Gastrocnemius medialis (tissue), 4 donors: Measurements from ENCODE around the gene CYGB. TPM values are rescaled to one million over a fixed set of nuclear protein-coding genes. Genes with fewer than 3 reads are reported as not detected.
A peak's percentile ranks its signal among the peaks of the same experiment; 100 is the strongest.

Experiments
- ATAC-seq, 2 donors: fragments of 150-250 bp; one replicate each; pipeline ENCODE4 v1.9.1; 2016
- DNase-seq, 2 donors: peaks; one replicate each; pipeline ENCODE4 v3.0.0-alpha.2; 2019
- H3K27ac ChIP-seq, 4 donors: fragments of 200-600 bp; sonication (generic); 1 replicate in 1 of 4; 2 replicates in 3 of 4; pipeline ENCODE4 v1.5.1; 2016 to 2018; ENCODE audit warnings: mild to moderate bottlenecking in 2 of 4, moderate library complexity in 1 of 4
- H3K27me3 ChIP-seq, 3 donors: fragments of 200-600 bp; sonication (generic) in 2 of 3; 1 replicate in 1 of 3; 2 replicates in 2 of 3; pipeline versions ENCODE4 v1.5.1 to v1.6.0; 2016 to 2019; ENCODE audit warnings: mild to moderate bottlenecking in 1 of 3, moderate library complexity in 1 of 3
- H3K36me3 ChIP-seq, 2 donors: fragments of 200-600 bp; sonication (generic) in 1 of 2; one replicate each; pipeline ENCODE4 v1.5.1; 2017 to 2018
- H3K4me1 ChIP-seq, 2 donors: fragments of 200-600 bp; sonication (generic) in 1 of 2; one replicate each; pipeline ENCODE4 v1.5.1; 2016 to 2017; ENCODE audit warnings: mild to moderate bottlenecking in 2 of 2
- H3K4me3 ChIP-seq, 4 donors: fragments of 200-600 bp; sonication (generic) in 3 of 4; 1 replicate in 1 of 4; 2 replicates in 3 of 4; pipeline ENCODE4 v1.5.1; 2016 to 2019; ENCODE audit warnings: mild to moderate bottlenecking in 2 of 4
- H3K9me3 ChIP-seq, 3 donors: fragments of 200-600 bp; sonication (generic) in 2 of 3; 1 replicate in 1 of 3; 2 replicates in 2 of 3; pipeline ENCODE4 v1.5.1; 2016 to 2019
- POLR2A ChIP-seq, 2 donors: fragments of 450-650 bp; IDR thresholded peaks; one replicate each; pipeline ENCODE4 v1.6.1; 2017; ENCODE audit warnings: antibody characterized with exemption in 2 of 2, mild to moderate bottlenecking in 2 of 2, moderate library complexity in 2 of 2
- in situ Hi-C, 4 donors: fragments of 200-750 bp; cut with MboI; loops; one replicate each; pipeline versions ENCODE4 v1.15.0 to v1.8.0; 2017; ENCODE audit warnings: low sequenced_read_pairs in 4 of 4
- intact Hi-C: fragments of 100-400 bp; cut with DNase I; formaldehyde crosslinking; loops from one replicate; pipeline ENCODE4 v1.15.1; 2023; ENCODE audit warnings: low total_unique reads
- total RNA-seq, 4 donors: library from RNA; depleted of rRNA; stranded (reverse); fragments of >200 nt; gene quantifications; one replicate each; pipeline versions ENCODE4 v1.1.0 to v1.2.3, GENCODE V29; 2016
- TF ChIP-seq, protein P1 (sequence below), 5 experiments: fragments of 450-650 bp in 3 of 5; fragments of 200-600 bp in 2 of 5; sonication (generic) in 2 of 5; IDR thresholded peaks in 4 of 5; conservative IDR thresholded peaks in 1 of 5; 1 replicate in 4 of 5; 2 replicates in 1 of 5; pipeline ENCODE4 v1.5.1; 2016 to 2019; ENCODE audit warnings: antibody characterized with exemption in 5 of 5, mild to moderate bottlenecking in 3 of 5, moderate library complexity in 3 of 5

Gene CYGB
- total RNA-seq, 4 donors from 2014 or later: 8.1 to 19.7 (median 10.6) TPM

DNA sequence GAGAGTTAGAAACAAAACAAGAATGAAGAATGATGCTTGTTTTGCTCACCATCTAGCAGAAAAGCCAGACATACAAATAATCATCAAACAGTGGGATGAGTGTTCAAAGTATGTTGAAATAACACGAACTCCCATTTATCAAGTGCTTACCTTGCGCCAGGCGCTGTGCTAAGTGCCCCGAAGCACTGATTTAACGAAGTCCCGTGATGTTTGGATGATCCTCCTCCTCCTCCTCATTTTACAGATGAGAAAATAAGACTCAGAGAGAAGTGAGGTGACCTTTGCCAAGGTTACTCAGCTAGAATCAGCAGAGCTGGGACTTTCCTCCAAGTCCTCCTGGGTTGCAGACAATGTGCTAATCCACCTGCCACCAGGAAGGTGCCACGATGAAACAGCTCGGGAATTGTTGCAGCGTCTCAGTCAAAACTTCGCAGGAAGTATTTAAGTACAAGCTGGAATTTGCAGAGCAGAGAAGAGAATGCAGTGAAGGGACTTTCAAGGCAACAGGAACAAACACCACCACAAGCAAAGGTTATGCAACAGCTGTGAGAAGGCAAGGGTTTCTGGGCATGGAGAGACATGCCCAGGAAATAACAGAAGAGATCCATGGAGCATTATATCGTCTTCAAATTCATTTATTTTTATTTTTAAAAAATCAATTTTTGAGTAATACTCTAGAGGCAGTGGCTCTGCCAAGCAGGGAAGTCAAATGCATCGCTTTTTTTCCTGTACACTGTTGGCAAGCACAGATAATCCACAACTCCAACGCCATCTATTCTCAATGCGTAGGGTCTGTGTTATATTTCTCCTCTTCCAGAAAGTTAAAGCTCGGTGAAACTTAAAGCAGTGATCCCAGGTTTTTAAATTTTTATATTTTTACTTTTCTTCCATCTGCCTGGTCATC lies 13.5 kb upstream of the CYGB start:
- no peaks in the 10 kb centered on the region for H3K9me3 ChIP-seq
- H3K27ac ChIP-seq: peak overlapping the region in 2 of 4 donors; percentile 14 to 16
- no peaks in the 10 kb centered on the region for H3K36me3 ChIP-seq
- peaks cover 40 to 47% of the 10 kb centered on the region in 2 donors for H3K4me1 ChIP-seq
- DNase-seq: no peak
- H3K27me3 ChIP-seq: no peaks in the 10 kb centered on the region
- intact Hi-C loops: no loop called here
- in situ Hi-C loops: loop anchor here in 1 of 4 donors (25.0 kb wide), 1 partner anchor 161 kb away; the partner anchor contains the start of gene MXRA7
- TF ChIP-seq, protein P1, sequence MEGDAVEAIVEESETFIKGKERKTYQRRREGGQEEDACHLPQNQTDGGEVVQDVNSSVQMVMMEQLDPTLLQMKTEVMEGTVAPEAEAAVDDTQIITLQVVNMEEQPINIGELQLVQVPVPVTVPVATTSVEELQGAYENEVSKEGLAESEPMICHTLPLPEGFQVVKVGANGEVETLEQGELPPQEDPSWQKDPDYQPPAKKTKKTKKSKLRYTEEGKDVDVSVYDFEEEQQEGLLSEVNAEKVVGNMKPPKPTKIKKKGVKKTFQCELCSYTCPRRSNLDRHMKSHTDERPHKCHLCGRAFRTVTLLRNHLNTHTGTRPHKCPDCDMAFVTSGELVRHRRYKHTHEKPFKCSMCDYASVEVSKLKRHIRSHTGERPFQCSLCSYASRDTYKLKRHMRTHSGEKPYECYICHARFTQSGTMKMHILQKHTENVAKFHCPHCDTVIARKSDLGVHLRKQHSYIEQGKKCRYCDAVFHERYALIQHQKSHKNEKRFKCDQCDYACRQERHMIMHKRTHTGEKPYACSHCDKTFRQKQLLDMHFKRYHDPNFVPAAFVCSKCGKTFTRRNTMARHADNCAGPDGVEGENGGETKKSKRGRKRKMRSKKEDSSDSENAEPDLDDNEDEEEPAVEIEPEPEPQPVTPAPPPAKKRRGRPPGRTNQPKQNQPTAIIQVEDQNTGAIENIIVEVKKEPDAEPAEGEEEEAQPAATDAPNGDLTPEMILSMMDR (IDR thresholded peaks at IDR 0.05 in 4 of 5, conservative IDR thresholded peaks at IDR 0.05 in 1 of 5): no peak
- no peak for TF ChIP-seq POLR2A (IDR thresholded peaks at IDR 0.05)
- no peak for ATAC-seq
- H3K4me3 ChIP-seq: no peak overlapping the region

DNA sequence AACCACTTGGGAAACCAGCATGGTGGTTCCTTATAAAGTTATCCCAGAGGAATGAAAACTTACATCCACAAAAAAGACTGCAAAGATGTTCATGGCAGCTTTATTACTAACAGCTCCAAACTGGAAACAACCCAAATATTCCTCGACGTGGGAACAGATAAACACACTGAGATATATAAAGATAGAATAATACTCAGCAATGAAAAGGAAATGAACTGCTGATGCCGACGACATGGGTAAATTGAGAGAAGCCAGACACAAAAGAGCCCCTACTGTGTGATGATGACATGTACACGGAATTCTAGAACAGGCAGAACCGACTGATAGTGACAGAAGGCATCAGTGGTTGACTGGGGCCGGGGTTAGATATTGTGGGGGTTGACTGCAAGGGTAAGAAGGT lies 12.0 kb upstream of the CYGB start:
- in situ Hi-C loops: no loop called here
- H3K9me3 ChIP-seq: no peaks in the 10 kb centered on the region
- intact Hi-C loops: no loop called here
- no peak overlapping the region for H3K27ac ChIP-seq
- H3K27me3 ChIP-seq: no peaks in the 10 kb centered on the region
- H3K4me3 ChIP-seq: no peak overlapping the region
- no peaks in the 10 kb centered on the region for H3K36me3 ChIP-seq
- ATAC-seq (no peak), DNase-seq (no peak)
- TF ChIP-seq POLR2A (IDR thresholded peaks at IDR 0.05): no peak
- TF ChIP-seq, protein P1 (IDR thresholded peaks at IDR 0.05 in 4 of 5, conservative IDR thresholded peaks at IDR 0.05 in 1 of 5): no peak
- H3K4me1 ChIP-seq: peaks cover 53 to 55% of the 10 kb centered on the region in 2 donors

DNA sequence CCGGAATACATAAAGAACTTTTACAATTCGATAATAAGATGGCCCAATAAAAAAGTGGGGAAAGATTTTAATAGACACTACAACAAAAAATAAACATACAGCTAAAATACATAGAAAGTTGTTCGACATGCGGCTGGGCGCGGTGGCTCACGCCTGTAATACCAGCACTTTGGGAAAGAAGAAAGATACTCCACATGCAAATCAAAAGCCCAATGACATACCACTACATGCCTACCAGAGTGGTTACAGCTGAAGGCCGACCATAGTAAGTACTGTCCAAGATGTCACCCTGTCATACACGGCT lies 11.7 kb upstream of the CYGB start:
- ATAC-seq (no peak), DNase-seq (no peak)
- Histone ChIP-seq H3K36me3 (no peaks in the 10 kb centered on the region), H3K27ac (peak overlapping the region in 2 of 4 donors; percentile 68 to 73), H3K4me1 (peaks cover 53 to 58% of the 10 kb centered on the region in 2 donors), H3K9me3 (no peaks in the 10 kb centered on the region), H3K4me3 (no peak overlapping the region), H3K27me3 (no peaks in the 10 kb centered on the region)
- TF ChIP-seq, protein P1 (IDR thresholded peaks at IDR 0.05 in 4 of 5, conservative IDR thresholded peaks at IDR 0.05 in 1 of 5): no peak
- no peak for TF ChIP-seq POLR2A (IDR thresholded peaks at IDR 0.05)
- intact Hi-C loops (no loop called here), in situ Hi-C loops (no loop called here)

DNA sequence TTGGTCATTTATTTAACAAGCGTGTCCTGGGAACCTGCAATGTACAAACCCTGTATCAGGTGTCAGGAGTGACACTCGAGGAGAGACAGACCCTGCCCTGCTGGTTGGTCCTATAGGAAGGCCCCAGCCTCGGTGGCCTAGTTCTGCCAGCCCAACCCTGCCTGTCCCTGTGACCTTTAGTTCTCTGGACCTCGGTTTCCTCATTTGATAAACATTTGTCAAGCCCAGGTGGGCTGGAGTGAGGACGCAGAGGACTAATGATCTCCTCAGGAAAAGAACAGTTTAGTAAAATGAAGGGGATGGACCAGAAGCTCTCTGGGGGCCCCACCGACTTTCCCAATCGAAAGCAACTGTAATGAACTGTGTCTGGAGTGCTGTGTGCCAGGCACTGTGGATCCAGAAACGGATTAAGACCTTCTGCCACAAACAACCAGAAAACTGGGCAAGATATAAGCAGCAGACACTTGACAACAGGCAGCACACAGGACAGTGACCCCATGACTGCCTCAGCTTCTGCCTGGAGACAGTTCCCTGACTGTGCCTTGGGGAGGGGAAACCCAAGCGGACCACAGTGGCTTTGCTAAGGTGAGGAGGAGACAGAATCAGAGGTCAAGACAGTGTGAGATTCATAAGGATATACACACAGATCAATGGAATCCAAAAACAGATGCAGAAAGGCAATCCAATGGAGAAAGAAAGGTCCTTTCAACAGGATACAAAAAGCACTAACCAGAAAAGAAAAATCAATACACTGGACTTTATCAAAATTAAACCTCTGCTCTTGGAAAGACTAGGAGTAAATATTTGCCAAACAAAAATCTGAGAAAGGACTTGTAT lies 11.1 kb upstream of the CYGB start:
- H3K9me3 ChIP-seq: no peaks in the 10 kb centered on the region
- DNase-seq (no peak), ATAC-seq (peak; percentile 40 to 57)
- H3K4me1 ChIP-seq: peaks cover 53 to 64% of the 10 kb centered on the region in 2 donors
- TF ChIP-seq, protein P1 (IDR thresholded peaks at IDR 0.05 in 4 of 5, conservative IDR thresholded peaks at IDR 0.05 in 1 of 5): no peak
- TF ChIP-seq POLR2A (IDR thresholded peaks at IDR 0.05): no peak
- intact Hi-C loops: no loop called here
- H3K36me3 ChIP-seq: no peaks in the 10 kb centered on the region
- no peaks in the 10 kb centered on the region for H3K27me3 ChIP-seq
- in situ Hi-C loops: no loop called here
- H3K27ac ChIP-seq: peak overlapping the region; percentile 58 to 73 (median 64)
- H3K4me3 ChIP-seq: no peak overlapping the region
